Esophagus (tissue), 2 donors: ENCODE data around the gene GPX2. TPM values are rescaled to one million over a fixed set of nuclear protein-coding genes. Genes with fewer than 3 reads are reported as not detected.

Source experiments
- H3K27ac ChIP-seq, 2 donors: one replicate each; pipeline ENCODE4 v1.5.1; 2013; ENCODE audit warnings: low read depth in 2 of 2, mild to moderate bottlenecking in 2 of 2, inconsistent platforms in 1 of 2, low read length in 1 of 2, moderate library complexity in 1 of 2
- H3K27me3 ChIP-seq, 2 donors: one replicate each; pipeline ENCODE4 v1.6.1; 2013; ENCODE audit warnings: low read length in 2 of 2, control low read depth in 1 of 2, mild to moderate bottlenecking in 1 of 2; ENCODE audit not compliant: insufficient read depth in 2 of 2, control insufficient read depth in 1 of 2
- H3K36me3 ChIP-seq, 2 donors: one replicate each; pipeline ENCODE4 v1.6.1; 2013; ENCODE audit warnings: low read length in 1 of 2; ENCODE audit not compliant: control insufficient read depth in 2 of 2, insufficient read depth in 2 of 2
- H3K4me1 ChIP-seq, 2 donors: one replicate each; pipeline ENCODE4 v1.6.1; 2013; ENCODE audit warnings: low read length in 1 of 2; ENCODE audit not compliant: control insufficient read depth in 2 of 2, insufficient read depth in 2 of 2
- H3K4me3 ChIP-seq, 2 donors: one replicate each; pipeline ENCODE4 v1.5.1; 2013; ENCODE audit warnings: low read length in 2 of 2, mild to moderate bottlenecking in 2 of 2, low read depth in 1 of 2, moderate library complexity in 1 of 2
- H3K9me3 ChIP-seq, 2 donors: one replicate each; pipeline ENCODE4 v1.6.1; 2013; ENCODE audit warnings: mild to moderate bottlenecking in 2 of 2, low read depth in 1 of 2, low read length in 1 of 2, moderate library complexity in 1 of 2; ENCODE audit not compliant: control insufficient read depth in 2 of 2, insufficient read depth in 1 of 2
- WGBS, 2 donors: extraction: QIAGEN DNeasy Blood & Tissue Kit; methylation state at CpG; one replicate each; pipeline ENCODE4 v1.1.7; 2013; 5-methylcytosine and 5-hydroxymethylcytosine counted together
- polyA plus RNA-seq, 2 donors: library from polyadenylated mRNA; stranded (reverse); fragments of 200-250 nt; gene quantifications; one replicate each; pipeline ENCODE4 v1.2.3, GENCODE V29; 2013
- donor health status: healthy with polysubstance abuse.
- donor health status: Bipolar disorder and iron deficiency.

Gene GPX2
- polyA plus RNA-seq, result 100 to 1,000 TPM in 1 of 2 donors, 10 to 100 TPM in 1; 77.2 to 128 TPM

GRCh38 chr14:64942531-64943111, at the start of gene GPX2:
Gene GPX2 (minus strand): TSS chr14:64942745. CDS start chr14:64942726, 19 bp downstream.
- H3K4me3 ChIP-seq, result peak within 1 kb of the TSS; percentile 21 to 42
- no peaks in the 10 kb centered on the region for H3K9me3 ChIP-seq
- peaks cover 0 to 13% of the 10 kb centered on the region in 2 donors for H3K4me1 ChIP-seq
- H3K36me3 ChIP-seq, result peaks cover 0 to 3% of the 10 kb centered on the region in 2 donors
- no peaks in the 10 kb centered on the region for H3K27me3 ChIP-seq
- peak within 1 kb of the TSS; percentile 71 to 72 for H3K27ac ChIP-seq
- 61 to 66% methylated on average over 13 of the region's 13 CpGs for WGBS, 2 donors

- Histone ChIP-seq H3K9me3 (no peaks in the 10 kb centered on the region), H3K4me1 (peaks cover 2 to 5% of the 10 kb centered on the region in 2 donors), H3K27ac (no peak overlapping the region), H3K4me3 (no peak overlapping the region), H3K27me3 (no peaks in the 10 kb centered on the region), H3K36me3 (no peaks in the 10 kb centered on the region)
- whole genome bisulfite sequencing, 2 donors, result 81 to 96% methylated on average over 4 of the region's 4 CpGs
These were observed 48.4 kb upstream of the GPX2 start for GRCh38 chr14:64990939-64991338.

- H3K4me3 ChIP-seq, result no peak overlapping the region
- peaks cover 2 to 5% of the 10 kb centered on the region in 2 donors for H3K4me1 ChIP-seq
- WGBS, 2 donors, result 72 to 75% methylated on average over 3 of the region's 3 CpGs
- H3K36me3 ChIP-seq, result no peaks in the 10 kb centered on the region
- no peaks in the 10 kb centered on the region for H3K27me3 ChIP-seq
- H3K9me3 ChIP-seq, result no peaks in the 10 kb centered on the region
- peak overlapping the region in 1 of 2 donors; percentile 3 for H3K27ac ChIP-seq
These were observed 47.8 kb upstream of the GPX2 start for GRCh38 chr14:64990296-64990695.

GRCh38 chr14:64987438-64987767, 44.9 kb upstream of the GPX2 start:
- Histone ChIP-seq H3K4me1 (peaks cover 2 to 6% of the 10 kb centered on the region in 2 donors), H3K36me3 (no peaks in the 10 kb centered on the region), H3K4me3 (peak overlapping the region; percentile 76 to 89), H3K27me3 (no peaks in the 10 kb centered on the region), H3K27ac (peak overlapping the region; percentile 94 to 95), H3K9me3 (no peaks in the 10 kb centered on the region)
- WGBS, 2 donors, result 0 to 1% methylated on average over 8 of the region's 8 CpGs

- Histone ChIP-seq H3K27ac (peak within 1 kb of the TSS; percentile 94 to 95), H3K27me3 (no peaks in the 10 kb centered on the region), H3K4me1 (peaks cover 2 to 6% of the 10 kb centered on the region in 2 donors), H3K9me3 (no peaks in the 10 kb centered on the region), H3K4me3 (peak within 1 kb of the TSS; percentile 76 to 89), H3K36me3 (no peaks in the 10 kb centered on the region)
- WGBS, 2 donors, result 0 to 1% methylated on average over 65 of the region's 65 CpGs
These were observed 44.3 kb upstream of the GPX2 start, which contains the start of gene FNTB for GRCh38 chr14:64986648-64987437. Gene FNTB (plus strand): TSS chr14:64986895. CDS start chr14:64986954, 59 bp downstream.

GRCh38 chr14:64983439-64984310, 41.1 kb upstream of the GPX2 start:
- WGBS, 2 donors, result 7 to 9% methylated on average over 15 of the region's 15 CpGs
- H3K36me3 ChIP-seq, result no peaks in the 10 kb centered on the region
- H3K9me3 ChIP-seq, result no peaks in the 10 kb centered on the region
- H3K4me3 ChIP-seq, result no peak overlapping the region
- H3K27me3 ChIP-seq, result no peaks in the 10 kb centered on the region
- no peak overlapping the region for H3K27ac ChIP-seq
- H3K4me1 ChIP-seq, result peaks cover 0 to 5% of the 10 kb centered on the region in 2 donors

- WGBS, 2 donors, result 86 to 92% methylated on average over 4 to 5 of the region's 5 CpGs
- Histone ChIP-seq H3K36me3 (no peaks in the 10 kb centered on the region), H3K27me3 (no peaks in the 10 kb centered on the region), H3K4me3 (no peak overlapping the region), H3K9me3 (no peaks in the 10 kb centered on the region), H3K27ac (no peak overlapping the region), H3K4me1 (peaks cover 0 to 2% of the 10 kb centered on the region in 2 donors)
These were observed 37.0 kb upstream of the GPX2 start for GRCh38 chr14:64979336-64980074.

- Histone ChIP-seq H3K27ac (no peak overlapping the region), H3K36me3 (no peaks in the 10 kb centered on the region), H3K4me1 (peaks cover 4 to 5% of the 10 kb centered on the region in 2 donors), H3K9me3 (no peaks in the 10 kb centered on the region), H3K27me3 (no peaks in the 10 kb centered on the region), H3K4me3 (no peak overlapping the region)
- 79 to 80% methylated on average over 8 of the region's 8 CpGs for WGBS, 2 donors
These were observed 32.0 kb upstream of the GPX2 start for GRCh38 chr14:64974563-64974962.

GRCh38 chr14:64973826-64974225, 31.3 kb upstream of the GPX2 start:
- H3K4me1 ChIP-seq, result peaks cover 4 to 5% of the 10 kb centered on the region in 2 donors
- H3K4me3 ChIP-seq, result no peak overlapping the region
- WGBS, 2 donors, result 92 to 97% methylated on average over 9 of the region's 9 CpGs
- H3K27me3 ChIP-seq, result no peaks in the 10 kb centered on the region
- no peaks in the 10 kb centered on the region for H3K36me3 ChIP-seq
- H3K27ac ChIP-seq, result no peak overlapping the region
- H3K9me3 ChIP-seq, result no peaks in the 10 kb centered on the region
